Karpas-422 (cell line): Measurements from ENCODE around the gene FGF12. TPM values are rescaled to one million over a fixed set of nuclear protein-coding genes. Genes with fewer than 3 reads are reported as not detected.

Source experiments
- small RNA-seq: library from RNA; depleted of rRNA; stranded (forward); fragments of <200 nt; gene quantifications from one replicate; pipeline ENCODE3, GENCODE V24; 2014
- total RNA-seq: library from RNA; depleted of rRNA; stranded (reverse); fragments of >200 nt; shearing (Covaris generic); gene quantifications from 2 replicates; pipeline ENCODE4 v1.2.3, GENCODE V29; 2014; ENCODE audit warnings: low replicate concordance; rRNA removed

Gene FGF12
- total RNA-seq, 1 experiment from 2014 or later = not detected

Small RNAs within 50 kb of the gene (small RNA-seq; reads per million reads assigned to genes)
- 0.20 reads per million for gene RF01210
- 0.67 reads per million, percentile 18 among the genes with 10 or more reads in this experiment for gene RNU1-20P

Other genes with a start within 250 kb of the FGF12 start
- gene MB21D2, start 190.3 kb upstream of the FGF12 start, total RNA-seq = not detected in 2 replicates